Panc1 (cell line): ENCODE results near the gene GNB2. TPM values are rescaled to one million over a fixed set of nuclear protein-coding genes. Genes with fewer than 3 reads are reported as not detected.
"Not testable (repeated sequence)": the region's sequence is repeated elsewhere in the genome, so short reads cannot be mapped to it uniquely, and the experiment has no call there.

Experiments
- ATAC-seq: fragments of 200-7000 bp; cut with Tn5 transposase; 2 replicates; pipeline ENCODE4 v1.9.1; 2020; ENCODE audit warnings: mild to moderate bottlenecking, moderate library complexity
- BruUV-seq: library from RNA; stranded (reverse); fragments of 400-500 nt; replicated peaks from 2 replicates; lab custom pipeline; 2021; lab: Mats Ljungman, UMichigan
- CTCF ChIA-PET: fragments of 300-600 bp; sonication (Branson Sonifier 250); formaldehyde crosslinking; loops from one replicate; lab custom pipeline; 2022; ENCODE audit warnings: antibody characterized with exemption; lab: Charles Lee
- POLR2A ChIA-PET: fragments of 300-600 bp; sonication (Branson Sonifier 250); formaldehyde crosslinking; loops from one replicate; lab custom pipeline; 2022; ENCODE audit warnings: antibody characterized with exemption; lab: Charles Lee
- DNase-seq: peaks from one replicate; pipeline ENCODE4 v3.0.0-alpha.2; 2010; ENCODE audit warnings: low read depth, low spot score
- H3K27ac ChIP-seq: 2 replicates; pipeline ENCODE4 v1.5.1; 2011; ENCODE audit warnings: mild to moderate bottlenecking, low read length, inconsistent platforms
- H3K27me3 ChIP-seq: fragments of 200-500 bp; sonication (Bioruptor generic); 2 replicates; pipeline ENCODE4 v1.6.0; 2014; ENCODE audit warnings: low read length, inconsistent platforms; ENCODE audit not compliant: control insufficient read depth, insufficient read depth
- H3K36me3 ChIP-seq: fragments of 200-500 bp; sonication (Bioruptor generic); 2 replicates; pipeline ENCODE4 v1.5.1; 2014; ENCODE audit warnings: inconsistent platforms, mild to moderate bottlenecking, low read length, moderate library complexity; ENCODE audit not compliant: control insufficient read depth, insufficient read depth
- H3K4me1 ChIP-seq: 2 replicates; pipeline ENCODE4 v1.5.1; 2011; ENCODE audit warnings: inconsistent platforms, mild to moderate bottlenecking, low read length, moderate library complexity; ENCODE audit not compliant: control insufficient read depth, insufficient read depth
- H3K4me3 ChIP-seq, 2 experiments: 2 replicates each; pipeline ENCODE4 v1.5.1; 2011 to 2012; ENCODE audit warnings: low read depth in 2 of 2, low read length in 2 of 2, mild to moderate bottlenecking in 2 of 2, inconsistent platforms in 1 of 2, moderate library complexity in 1 of 2
- H3K9me3 ChIP-seq: fragments of 200-500 bp; sonication (Bioruptor generic); 2 replicates; pipeline ENCODE4 v1.5.1; 2014; ENCODE audit warnings: low read depth, mild to moderate bottlenecking, inconsistent platforms, low read length, moderate library complexity; ENCODE audit not compliant: control insufficient read depth, insufficient read depth
- CTCF ChIP-seq: fragments of 450-650 bp; IDR thresholded peaks from 2 replicates; pipeline ENCODE4 v1.5.1; 2017; ENCODE audit warnings: mild to moderate bottlenecking
- POLR2AphosphoS5 ChIP-seq: IDR thresholded peaks from 2 replicates; pipeline ENCODE4 v1.6.1; 2012; ENCODE audit warnings: mild to moderate bottlenecking, low read depth, low read length, moderate library complexity
- SIN3A ChIP-seq: IDR thresholded peaks from 2 replicates; pipeline ENCODE4 v1.6.1; 2012; ENCODE audit warnings: low read depth, mild to moderate bottlenecking, low read length, moderate library complexity, borderline replicate concordance; ENCODE audit not compliant: insufficient read depth
- TCF7L2 ChIP-seq: IDR thresholded peaks from 2 replicates; pipeline ENCODE4 v1.6.1; 2011; ENCODE audit warnings: mild to moderate bottlenecking, low read depth, low read length, inconsistent platforms
- in situ Hi-C: cut with HindIII; loops from 2 replicates; pipeline ENCODE4 v1.10.0; 2016; ENCODE audit warnings: low sequenced_read_pairs, low pct_unique_long_range_greater_than_20kb
- intact Hi-C: fragments of 100-400 bp; cut with micrococcal nuclease; formaldehyde crosslinking; loops from one replicate; pipeline ENCODE4 v1.10.0; 2022; ENCODE audit not compliant: unreplicated experiment
- total RNA-seq: library from RNA; stranded (reverse); gene quantifications from one replicate; pipeline ENCODE4 v1.2.1, GENCODE V29; 2021; ENCODE audit not compliant: unreplicated experiment
- TF ChIP-seq, protein P1 (sequence below), 2 experiments: IDR thresholded peaks; 2 replicates each; pipeline ENCODE4 v1.6.1; 2011 to 2012; ENCODE audit warnings: low read depth in 2 of 2, control low read depth in 1 of 2, low read length in 1 of 2, mild to moderate bottlenecking in 1 of 2, moderate library complexity in 1 of 2; ENCODE audit not compliant: insufficient read depth in 1 of 2

GNB2 gene
- total RNA-seq, 1 experiment from 2014 or later, result 289 TPM

GRCh38 chr7:100667331-100668068 is 6.0 kb upstream of the GNB2 start:
- no TSS peak for BruUV-seq
- Histone ChIP-seq H3K4me3 (no peak overlapping the region), H3K9me3 (no peaks in the 10 kb centered on the region), H3K4me1 (no peaks in the 10 kb centered on the region), H3K27ac (no peak overlapping the region), H3K27me3 (no peaks in the 10 kb centered on the region), H3K36me3 (no peaks in the 10 kb centered on the region)
- ChIA-PET CTCF (interaction anchor here (0.6 to 0.7 kb wide), 2 partner anchors 23 to 28 kb away, joined by 5 to 7 read pairs; no protein-coding TSS in a partner anchor), POLR2A (no interaction called here)
- no peak for ATAC-seq
- DNase-seq, result no peak
- in situ Hi-C loops (no loop called here), intact Hi-C loops (no loop called here)
- TF ChIP-seq SIN3A (no peak), TCF7L2 (no peak), CTCF (no peak), POLR2AphosphoS5 (no peak)
- TF ChIP-seq, protein P1, sequence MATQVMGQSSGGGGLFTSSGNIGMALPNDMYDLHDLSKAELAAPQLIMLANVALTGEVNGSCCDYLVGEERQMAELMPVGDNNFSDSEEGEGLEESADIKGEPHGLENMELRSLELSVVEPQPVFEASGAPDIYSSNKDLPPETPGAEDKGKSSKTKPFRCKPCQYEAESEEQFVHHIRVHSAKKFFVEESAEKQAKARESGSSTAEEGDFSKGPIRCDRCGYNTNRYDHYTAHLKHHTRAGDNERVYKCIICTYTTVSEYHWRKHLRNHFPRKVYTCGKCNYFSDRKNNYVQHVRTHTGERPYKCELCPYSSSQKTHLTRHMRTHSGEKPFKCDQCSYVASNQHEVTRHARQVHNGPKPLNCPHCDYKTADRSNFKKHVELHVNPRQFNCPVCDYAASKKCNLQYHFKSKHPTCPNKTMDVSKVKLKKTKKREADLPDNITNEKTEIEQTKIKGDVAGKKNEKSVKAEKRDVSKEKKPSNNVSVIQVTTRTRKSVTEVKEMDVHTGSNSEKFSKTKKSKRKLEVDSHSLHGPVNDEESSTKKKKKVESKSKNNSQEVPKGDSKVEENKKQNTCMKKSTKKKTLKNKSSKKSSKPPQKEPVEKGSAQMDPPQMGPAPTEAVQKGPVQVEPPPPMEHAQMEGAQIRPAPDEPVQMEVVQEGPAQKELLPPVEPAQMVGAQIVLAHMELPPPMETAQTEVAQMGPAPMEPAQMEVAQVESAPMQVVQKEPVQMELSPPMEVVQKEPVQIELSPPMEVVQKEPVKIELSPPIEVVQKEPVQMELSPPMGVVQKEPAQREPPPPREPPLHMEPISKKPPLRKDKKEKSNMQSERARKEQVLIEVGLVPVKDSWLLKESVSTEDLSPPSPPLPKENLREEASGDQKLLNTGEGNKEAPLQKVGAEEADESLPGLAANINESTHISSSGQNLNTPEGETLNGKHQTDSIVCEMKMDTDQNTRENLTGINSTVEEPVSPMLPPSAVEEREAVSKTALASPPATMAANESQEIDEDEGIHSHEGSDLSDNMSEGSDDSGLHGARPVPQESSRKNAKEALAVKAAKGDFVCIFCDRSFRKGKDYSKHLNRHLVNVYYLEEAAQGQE (IDR thresholded peaks at IDR 0.05; ENCODE audit: insufficient read depth in 1 of 2, low read depth in 2 of 2, low read length in 1 of 2), result no peak

- Histone ChIP-seq H3K27ac (no peak overlapping the region), H3K27me3 (no peaks in the 10 kb centered on the region), H3K4me3 (no peak overlapping the region), H3K4me1 (no peaks in the 10 kb centered on the region), H3K9me3 (no peaks in the 10 kb centered on the region), H3K36me3 (no peaks in the 10 kb centered on the region)
- in situ Hi-C loops, result no loop called here
- POLR2A ChIA-PET, result no interaction called here
- no TSS peak for BruUV-seq
- CTCF ChIA-PET, result no interaction called here
- intact Hi-C loops, result no loop called here
- no peak for DNase-seq
- TF ChIP-seq SIN3A (no peak), TCF7L2 (no peak), POLR2AphosphoS5 (no peak), CTCF (no peak)
- TF ChIP-seq, protein P1 (IDR thresholded peaks at IDR 0.05; ENCODE audit: insufficient read depth in 1 of 2, low read depth in 2 of 2, low read length in 1 of 2), result no peak
- no peak for ATAC-seq
Measured at GRCh38 chr7:100668069-100668449, 5.5 kb upstream of the GNB2 start.

GRCh38 chr7:100669106-100669505 is 4.4 kb upstream of the GNB2 start:
- H3K4me1 ChIP-seq, BruUV-seq, DNase-seq, H3K27ac ChIP-seq, H3K36me3 ChIP-seq, ATAC-seq, H3K27me3 ChIP-seq, CTCF ChIA-PET, intact Hi-C loops, H3K9me3 ChIP-seq, in situ Hi-C loops, H3K4me3 ChIP-seq, POLR2A ChIA-PET: not testable (repeated sequence)
